ENCODE data around the gene FGD3. TPM values are rescaled to one million over a fixed set of nuclear protein-coding genes. Genes with fewer than 3 reads are reported as not detected.
A peak's percentile ranks its signal among the peaks of the same experiment; 100 is the strongest.

FGD3 gene
- total RNA-seq, 2 donors from 2014 or later, result 70.6 to 80.2 TPM

- Mint-ChIP-seq H3K4me1 (no peaks in the 10 kb centered on the region), H3K27me3 (no peaks in the 10 kb centered on the region), H3K27ac (no peak overlapping the region), H3K9me3 (no peaks in the 10 kb centered on the region), H3K4me3 (no peak overlapping the region), H3K36me3 (ENCODE audit: low read depth) (no peaks in the 10 kb centered on the region)
- no peak for ATAC-seq (replicated peaks)
These were observed 101.5 kb downstream of the FGD3 start for GRCh38 chr9:93048566-93049448.

- Mint-ChIP-seq H3K4me3 (no peak overlapping the region), H3K27ac (no peak overlapping the region), H3K9me3 (no peaks in the 10 kb centered on the region), H3K36me3 (ENCODE audit: low read depth) (no peaks in the 10 kb centered on the region), H3K4me1 (no peaks in the 10 kb centered on the region), H3K27me3 (no peaks in the 10 kb centered on the region)
- no peak for ATAC-seq (replicated peaks)
These were observed 102.2 kb downstream of the FGD3 start for GRCh38 chr9:93049491-93049890.

GRCh38 chr9:93050231-93050630 is 102.9 kb downstream of the FGD3 start:
- no peak for ATAC-seq (replicated peaks)
- no peaks in the 10 kb centered on the region for H3K4me1 Mint-ChIP-seq
- no peaks in the 10 kb centered on the region for H3K27me3 Mint-ChIP-seq
- no peaks in the 10 kb centered on the region for H3K36me3 Mint-ChIP-seq (ENCODE audit: low read depth)
- H3K4me3 Mint-ChIP-seq, result no peak overlapping the region
- no peak overlapping the region for H3K27ac Mint-ChIP-seq
- no peaks in the 10 kb centered on the region for H3K9me3 Mint-ChIP-seq

- Mint-ChIP-seq H3K4me3 (no peak overlapping the region), H3K27ac (no peak overlapping the region), H3K27me3 (no peaks in the 10 kb centered on the region), H3K36me3 (ENCODE audit: low read depth) (no peaks in the 10 kb centered on the region), H3K4me1 (no peaks in the 10 kb centered on the region), H3K9me3 (no peaks in the 10 kb centered on the region)
- no peak for ATAC-seq (replicated peaks)
These were observed 104.4 kb downstream of the FGD3 start for GRCh38 chr9:93051680-93052089.

GRCh38 chr9:93052791-93053540 is 105.6 kb downstream of the FGD3 start:
- Mint-ChIP-seq H3K4me1 (no peaks in the 10 kb centered on the region), H3K4me3 (no peak overlapping the region), H3K27me3 (no peaks in the 10 kb centered on the region), H3K27ac (no peak overlapping the region), H3K36me3 (ENCODE audit: low read depth) (no peaks in the 10 kb centered on the region), H3K9me3 (no peaks in the 10 kb centered on the region)
- ATAC-seq (replicated peaks), result no peak

- no peaks in the 10 kb centered on the region for H3K9me3 Mint-ChIP-seq
- no peaks in the 10 kb centered on the region for H3K36me3 Mint-ChIP-seq (ENCODE audit: low read depth)
- no peaks in the 10 kb centered on the region for H3K4me1 Mint-ChIP-seq
- H3K27ac Mint-ChIP-seq, result no peak overlapping the region
- no peak overlapping the region for H3K4me3 Mint-ChIP-seq
- H3K27me3 Mint-ChIP-seq, result no peaks in the 10 kb centered on the region
- ATAC-seq (replicated peaks), result no peak
These were observed 106.5 kb downstream of the FGD3 start for GRCh38 chr9:93053781-93054331.

- peaks cover under 1% of the 10 kb centered on the region for H3K36me3 Mint-ChIP-seq (ENCODE audit: low read depth)
- H3K4me1 Mint-ChIP-seq, result peaks cover under 1% of the 10 kb centered on the region
- ATAC-seq (replicated peaks), result no peak
- H3K27ac Mint-ChIP-seq, result no peak overlapping the region
- no peaks in the 10 kb centered on the region for H3K9me3 Mint-ChIP-seq
- H3K4me3 Mint-ChIP-seq, result no peak overlapping the region
- no peaks in the 10 kb centered on the region for H3K27me3 Mint-ChIP-seq
These were observed 107.7 kb downstream of the FGD3 start for GRCh38 chr9:93054758-93055704.

- H3K4me1 Mint-ChIP-seq, result peaks cover 19% of the 10 kb centered on the region
- H3K27ac Mint-ChIP-seq, result no peak overlapping the region
- H3K36me3 Mint-ChIP-seq (ENCODE audit: low read depth), result peaks cover 10% of the 10 kb centered on the region
- no peak for ATAC-seq (replicated peaks)
- H3K4me3 Mint-ChIP-seq, result peak overlapping the region; percentile 53
- no peaks in the 10 kb centered on the region for H3K9me3 Mint-ChIP-seq
- H3K27me3 Mint-ChIP-seq, result no peaks in the 10 kb centered on the region
These were observed 109.8 kb downstream of the FGD3 start for GRCh38 chr9:93057042-93057702.

- Mint-ChIP-seq H3K9me3 (no peaks in the 10 kb centered on the region), H3K4me3 (peak overlapping the region; percentile 53), H3K27me3 (no peaks in the 10 kb centered on the region), H3K27ac (peak overlapping the region; percentile 28), H3K36me3 (ENCODE audit: low read depth) (peaks cover 10% of the 10 kb centered on the region), H3K4me1 (peaks cover 24% of the 10 kb centered on the region)
- ATAC-seq (replicated peaks), result peak; percentile 2
These were observed 110.5 kb downstream of the FGD3 start for GRCh38 chr9:93057703-93058354.

GRCh38 chr9:93058355-93059010 is 111.2 kb downstream of the FGD3 start, which contains the start of gene SUSD3:
Gene SUSD3 (plus strand): TSS chr9:93058701. CDS start chr9:93058743, 42 bp downstream.
- peak; percentile 73 for ATAC-seq (replicated peaks)
- H3K4me3 Mint-ChIP-seq, result peak within 1 kb of the TSS; percentile 94
- no peaks in the 10 kb centered on the region for H3K9me3 Mint-ChIP-seq
- H3K36me3 Mint-ChIP-seq (ENCODE audit: low read depth), result peaks cover 10% of the 10 kb centered on the region
- no peaks in the 10 kb centered on the region for H3K27me3 Mint-ChIP-seq
- peak within 1 kb of the TSS; percentile 94 for H3K27ac Mint-ChIP-seq
- peaks cover 24% of the 10 kb centered on the region for H3K4me1 Mint-ChIP-seq

GRCh38 chr9:93059011-93059714 is 111.8 kb downstream of the FGD3 start:
- H3K36me3 Mint-ChIP-seq (ENCODE audit: low read depth), result peaks cover 16% of the 10 kb centered on the region
- H3K4me1 Mint-ChIP-seq, result peaks cover 29% of the 10 kb centered on the region
- no peaks in the 10 kb centered on the region for H3K27me3 Mint-ChIP-seq
- no peaks in the 10 kb centered on the region for H3K9me3 Mint-ChIP-seq
- peak overlapping the region; percentile 94 for H3K27ac Mint-ChIP-seq
- peak overlapping the region; percentile 94 for H3K4me3 Mint-ChIP-seq
- ATAC-seq (replicated peaks), result peak; percentile 32
